ENCODE data around the gene FXR1. TPM values are rescaled to one million over a fixed set of nuclear protein-coding genes. Genes with fewer than 3 reads are reported as not detected.
"Not testable (repeated sequence)": the region's sequence is repeated elsewhere in the genome, so short reads cannot be mapped to it uniquely, and the experiment has no call there.

The FXR1 gene
- total and polyA plus RNA-seq, 10 of the 15 experiments (the other 5 are each of a cell fraction or from before 2014, with no cell fraction given), result 38.5 to 159 (median 102) TPM

GRCh38 chr3:180996415-180996932 lies 84.0 kb downstream of the FXR1 start (continued):
- TF ChIP-seq, protein P1, sequence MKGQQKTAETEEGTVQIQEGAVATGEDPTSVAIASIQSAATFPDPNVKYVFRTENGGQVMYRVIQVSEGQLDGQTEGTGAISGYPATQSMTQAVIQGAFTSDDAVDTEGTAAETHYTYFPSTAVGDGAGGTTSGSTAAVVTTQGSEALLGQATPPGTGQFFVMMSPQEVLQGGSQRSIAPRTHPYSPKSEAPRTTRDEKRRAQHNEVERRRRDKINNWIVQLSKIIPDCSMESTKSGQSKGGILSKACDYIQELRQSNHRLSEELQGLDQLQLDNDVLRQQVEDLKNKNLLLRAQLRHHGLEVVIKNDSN (IDR thresholded peaks at IDR 0.05; ENCODE audit: borderline replicate concordance, extremely low read length, insufficient read depth, low read depth, low read length), result no peak
- no peak for TF ChIP-seq ZNF217 (IDR thresholded peaks at IDR 0.05)

- WGBS (ENCODE audit: insufficient coverage, insufficient replicate concordance, low lambda C conversion rate, missing lambda C conversion rate), result 15% methylated on average over 4 of the region's 4 CpGs
- in situ Hi-C loops (cut with MboI); intact Hi-C loops (cut with micrococcal nuclease; ENCODE audit: unreplicated experiment): not testable (repeated sequence)
Measured at GRCh38 chr3:181002331-181002730, 89.9 kb downstream of the FXR1 start.

GRCh38 chr3:181003469-181003868 lies 91.0 kb downstream of the FXR1 start:
- in situ Hi-C loops (cut with MboI); intact Hi-C loops (cut with micrococcal nuclease; ENCODE audit: unreplicated experiment); BruUV-seq (replicated peaks); FAIRE-seq; H3K79me2 ChIP-seq (ENCODE audit: control insufficient read depth, insufficient read depth, low read length); H3K9me3 ChIP-seq (replicated peaks; ENCODE audit: control insufficient read depth, insufficient read depth, low read length); H3K4me1 ChIP-seq (ENCODE audit: control insufficient read depth, insufficient read depth, low read length); CTCF ChIA-PET; H3K4me2 ChIP-seq (ENCODE audit: control insufficient read depth, insufficient read depth); DNase-seq (ENCODE audit: low read depth, low spot score); H4K20me1 ChIP-seq (ENCODE audit: control insufficient read depth, insufficient read depth); H3K4me3 ChIP-seq; RAD21 ChIA-PET (ENCODE audit: unreplicated experiment); H3K9ac ChIP-seq (ENCODE audit: control insufficient read depth, insufficient read depth, low read length); POLR2A ChIA-PET; H3K27ac ChIP-seq (ENCODE audit: control insufficient read depth, insufficient read depth); ATAC-seq; H3K36me3 ChIP-seq (ENCODE audit: control insufficient read depth in 2 of 2, insufficient read depth in 2 of 2, low read length in 1 of 2); H3K27me3 ChIP-seq (replicated peaks in 1 of 2; ENCODE audit: control insufficient read depth in 2 of 2, insufficient read depth in 2 of 2, low read length in 1 of 2); H2AFZ ChIP-seq (ENCODE audit: control insufficient read depth, low read depth, low read length): not testable (repeated sequence)
- SMC1A ChIA-PET (ENCODE audit: uncharacterized antibody, unreplicated experiment), result interaction anchor here (1.1 kb wide), 1 partner anchor 11 kb away, joined by 3 read pairs; no protein-coding TSS in a partner anchor
- 5% methylated on average over 2 of the region's 2 CpGs for WGBS (ENCODE audit: insufficient coverage, insufficient replicate concordance, low lambda C conversion rate, missing lambda C conversion rate)

More at GRCh38 chr3:181002331-181002730, 89.9 kb downstream of the FXR1 start:
- SMC1A ChIA-PET (ENCODE audit: uncharacterized antibody, unreplicated experiment); H4K20me1 ChIP-seq (ENCODE audit: control insufficient read depth, insufficient read depth); FAIRE-seq; H3K27me3 ChIP-seq (replicated peaks in 1 of 2; ENCODE audit: control insufficient read depth in 2 of 2, insufficient read depth in 2 of 2, low read length in 1 of 2); H3K79me2 ChIP-seq (ENCODE audit: control insufficient read depth, insufficient read depth, low read length); POLR2A ChIA-PET; H3K4me3 ChIP-seq; H3K36me3 ChIP-seq (ENCODE audit: control insufficient read depth in 2 of 2, insufficient read depth in 2 of 2, low read length in 1 of 2); H3K4me2 ChIP-seq (ENCODE audit: control insufficient read depth, insufficient read depth); BruUV-seq (replicated peaks); ATAC-seq; H3K9me3 ChIP-seq (replicated peaks; ENCODE audit: control insufficient read depth, insufficient read depth, low read length); H2AFZ ChIP-seq (ENCODE audit: control insufficient read depth, low read depth, low read length); H3K27ac ChIP-seq (ENCODE audit: control insufficient read depth, insufficient read depth); RAD21 ChIA-PET (ENCODE audit: unreplicated experiment); H3K9ac ChIP-seq (ENCODE audit: control insufficient read depth, insufficient read depth, low read length); DNase-seq (ENCODE audit: low read depth, low spot score); H3K4me1 ChIP-seq (ENCODE audit: control insufficient read depth, insufficient read depth, low read length): not testable (repeated sequence)
- CTCF ChIA-PET, result interaction anchor here (0.6 kb wide), 1 partner anchor 259 kb away, joined by 4 read pairs; no protein-coding TSS in a partner anchor
